ENCODE results near the gene UPK3BL2.
"Not testable (repeated sequence)": the region's sequence is repeated elsewhere in the genome, so short reads cannot be mapped to it uniquely, and the experiment has no call there.

DNA sequence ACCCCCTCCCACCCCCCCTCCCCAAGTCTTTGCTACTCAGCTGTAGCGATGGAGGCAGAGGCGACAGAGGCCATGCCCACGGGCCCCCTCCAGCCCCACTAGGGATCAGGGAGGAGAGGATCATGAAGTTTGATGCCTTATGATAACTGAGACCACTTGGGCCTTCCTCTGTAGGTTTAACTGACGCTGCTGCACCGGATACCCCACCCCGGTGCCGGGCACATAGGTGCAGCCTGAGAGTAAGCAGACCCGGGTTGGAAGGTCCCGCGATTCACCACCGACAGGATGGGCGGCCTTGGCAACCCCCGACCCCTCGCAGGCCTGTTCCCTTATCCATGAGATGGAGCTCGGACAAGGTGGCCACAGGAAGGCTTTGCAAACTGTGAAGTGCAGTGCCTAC is 49.5 kb downstream of the UPK3BL2 start:
- TF ChIP-seq, protein P1, sequence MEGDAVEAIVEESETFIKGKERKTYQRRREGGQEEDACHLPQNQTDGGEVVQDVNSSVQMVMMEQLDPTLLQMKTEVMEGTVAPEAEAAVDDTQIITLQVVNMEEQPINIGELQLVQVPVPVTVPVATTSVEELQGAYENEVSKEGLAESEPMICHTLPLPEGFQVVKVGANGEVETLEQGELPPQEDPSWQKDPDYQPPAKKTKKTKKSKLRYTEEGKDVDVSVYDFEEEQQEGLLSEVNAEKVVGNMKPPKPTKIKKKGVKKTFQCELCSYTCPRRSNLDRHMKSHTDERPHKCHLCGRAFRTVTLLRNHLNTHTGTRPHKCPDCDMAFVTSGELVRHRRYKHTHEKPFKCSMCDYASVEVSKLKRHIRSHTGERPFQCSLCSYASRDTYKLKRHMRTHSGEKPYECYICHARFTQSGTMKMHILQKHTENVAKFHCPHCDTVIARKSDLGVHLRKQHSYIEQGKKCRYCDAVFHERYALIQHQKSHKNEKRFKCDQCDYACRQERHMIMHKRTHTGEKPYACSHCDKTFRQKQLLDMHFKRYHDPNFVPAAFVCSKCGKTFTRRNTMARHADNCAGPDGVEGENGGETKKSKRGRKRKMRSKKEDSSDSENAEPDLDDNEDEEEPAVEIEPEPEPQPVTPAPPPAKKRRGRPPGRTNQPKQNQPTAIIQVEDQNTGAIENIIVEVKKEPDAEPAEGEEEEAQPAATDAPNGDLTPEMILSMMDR (IDR thresholded peaks at IDR 0.05), result not testable (repeated sequence)
- TF ChIP-seq POLR2A, POLR2AphosphoS5 (IDR thresholded peaks at IDR 0.05): not testable (repeated sequence)

Data from prostate gland (tissue), 2 donors.